Skeletal muscle tissue (tissue), 4 donors: Measurements from ENCODE around the gene TMEM171. TPM values are rescaled to one million over a fixed set of nuclear protein-coding genes. Genes with fewer than 3 reads are reported as not detected.

Experiments used
- H3K27ac ChIP-seq: one replicate; pipeline ENCODE4 v1.7.0; 2013; ENCODE audit warnings: mild to moderate bottlenecking, low read depth, low read length, inconsistent platforms
- H3K27me3 ChIP-seq, 3 donors: one replicate each; pipeline ENCODE4 v1.7.0; 2013; ENCODE audit warnings: low read length in 3 of 3; ENCODE audit not compliant: control insufficient read depth in 3 of 3, insufficient read depth in 3 of 3
- H3K36me3 ChIP-seq, 3 donors: one replicate each; pipeline ENCODE4 v1.7.0; 2013; ENCODE audit warnings: low read length in 3 of 3; ENCODE audit not compliant: control insufficient read depth in 3 of 3, insufficient read depth in 3 of 3
- H3K4me1 ChIP-seq, 3 donors: one replicate each; pipeline ENCODE4 v1.7.0; 2013; ENCODE audit warnings: low read length in 3 of 3, mild to moderate bottlenecking in 3 of 3; ENCODE audit not compliant: control insufficient read depth in 3 of 3, insufficient read depth in 3 of 3
- H3K4me3 ChIP-seq, 3 donors: one replicate each; pipeline ENCODE4 v1.7.0; 2013; ENCODE audit warnings: low read length in 3 of 3
- H3K9ac ChIP-seq, 3 donors: one replicate each; pipeline ENCODE4 v1.7.0; 2013; ENCODE audit warnings: low read length in 3 of 3, mild to moderate bottlenecking in 3 of 3, moderate library complexity in 2 of 3, low read depth in 1 of 3
- H3K9me3 ChIP-seq, 3 donors: one replicate each; pipeline ENCODE4 v1.7.0; 2013; ENCODE audit warnings: low read length in 3 of 3; ENCODE audit not compliant: control insufficient read depth in 3 of 3
- total RNA-seq: library from RNA; depleted of rRNA; stranded (reverse); fragments of >200 nt; gene quantifications from one replicate; pipeline ENCODE4 v1.2.3, GENCODE V29; 2014
- donor health status: Osteomylitis.

The TMEM171 gene
- total RNA-seq, 1 donor from 2014 or later: not detected

- H3K4me3 ChIP-seq: no peak overlapping the region
These were observed 23.3 kb downstream of the TMEM171 start for GRCh38 chr5:73143716-73144115.

GRCh38 chr5:73149540-73149939 lies 29.2 kb downstream of the TMEM171 start:
- Histone ChIP-seq H3K4me1 (no peaks in the 10 kb centered on the region), H3K4me3 (no peak overlapping the region), H3K36me3 (no peaks in the 10 kb centered on the region), H3K9ac (no peak overlapping the region), H3K27me3 (peaks cover 0 to 2% (median 0%) of the 10 kb centered on the region in 3 donors), H3K9me3 (no peaks in the 10 kb centered on the region), H3K27ac (no peak overlapping the region)

More at GRCh38 chr5:73143716-73144115, 23.3 kb downstream of the TMEM171 start:
- Histone ChIP-seq H3K27me3 (peaks cover 0 to 2% (median 0%) of the 10 kb centered on the region in 3 donors), H3K9ac (no peak overlapping the region), H3K4me1 (peaks cover 0 to 5% (median 0%) of the 10 kb centered on the region in 3 donors), H3K27ac (no peak overlapping the region), H3K9me3 (no peaks in the 10 kb centered on the region), H3K36me3 (no peaks in the 10 kb centered on the region)

DNA sequence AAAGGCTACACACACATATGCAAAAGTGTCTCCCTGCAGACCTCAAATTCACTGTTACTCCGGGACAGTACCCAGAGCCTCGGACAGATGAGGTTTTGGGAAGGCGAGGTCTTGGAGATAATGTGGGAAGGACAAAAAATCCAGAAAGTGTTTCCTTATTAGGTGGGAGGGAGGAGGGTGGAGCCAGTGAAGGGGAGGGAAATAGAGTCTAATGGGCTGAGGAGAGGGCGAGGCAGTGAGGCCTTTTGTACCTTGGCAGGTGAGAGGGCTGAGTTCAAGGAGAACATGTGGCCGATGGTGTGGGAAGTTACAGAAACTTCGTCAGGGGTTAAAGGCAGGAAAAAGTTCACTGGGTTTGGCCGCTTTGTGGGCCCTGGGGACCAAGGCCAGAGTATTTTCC lies 30.5 kb downstream of the TMEM171 start:
- Histone ChIP-seq H3K9ac (no peak overlapping the region), H3K27me3 (peaks cover 0 to 2% (median 0%) of the 10 kb centered on the region in 3 donors), H3K27ac (no peak overlapping the region), H3K4me3 (no peak overlapping the region), H3K36me3 (no peaks in the 10 kb centered on the region), H3K9me3 (no peaks in the 10 kb centered on the region), H3K4me1 (no peaks in the 10 kb centered on the region)

GRCh38 chr5:73151766-73152410 lies 31.5 kb downstream of the TMEM171 start:
- H3K4me3 ChIP-seq: no peak overlapping the region
- no peaks in the 10 kb centered on the region for H3K36me3 ChIP-seq
- H3K9me3 ChIP-seq: no peaks in the 10 kb centered on the region
- no peaks in the 10 kb centered on the region for H3K4me1 ChIP-seq
- H3K9ac ChIP-seq: no peak overlapping the region
- H3K27me3 ChIP-seq: peaks cover 0 to 3% (median 0%) of the 10 kb centered on the region in 3 donors
- no peak overlapping the region for H3K27ac ChIP-seq

GRCh38 chr5:73152411-73153388 lies 32.3 kb downstream of the TMEM171 start:
- no peak overlapping the region for H3K9ac ChIP-seq
- H3K27me3 ChIP-seq: peaks cover 0 to 3% (median 0%) of the 10 kb centered on the region in 3 donors
- no peaks in the 10 kb centered on the region for H3K9me3 ChIP-seq
- no peak overlapping the region for H3K4me3 ChIP-seq
- no peak overlapping the region for H3K27ac ChIP-seq
- no peaks in the 10 kb centered on the region for H3K4me1 ChIP-seq
- no peaks in the 10 kb centered on the region for H3K36me3 ChIP-seq

DNA sequence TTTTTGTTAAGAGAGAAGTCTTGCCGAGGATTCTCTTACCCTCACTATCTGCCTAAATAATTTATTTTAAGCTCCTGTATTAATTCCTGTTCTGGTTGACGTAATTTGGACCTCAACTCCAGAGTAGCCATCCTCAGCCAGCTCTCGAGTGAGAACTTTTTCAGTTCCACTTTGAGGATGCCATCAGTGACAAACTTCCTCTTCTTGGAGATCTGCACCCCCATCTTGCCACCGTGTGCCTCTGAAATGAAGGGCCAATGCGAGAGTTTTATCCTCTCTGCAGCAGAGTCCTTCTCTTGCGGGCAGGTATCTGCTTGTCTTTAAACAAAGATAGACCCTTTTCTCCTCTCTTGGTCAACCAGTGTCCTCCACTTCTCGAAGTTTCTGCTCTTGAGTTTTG lies 33.1 kb downstream of the TMEM171 start:
- Histone ChIP-seq H3K4me1 (no peaks in the 10 kb centered on the region), H3K9ac (no peak overlapping the region)

GRCh38 chr5:73154208-73155006 lies 34.0 kb downstream of the TMEM171 start:
- H3K27ac ChIP-seq: no peak overlapping the region
- peaks cover 0 to 3% (median 0%) of the 10 kb centered on the region in 3 donors for H3K27me3 ChIP-seq
- H3K9ac ChIP-seq: no peak overlapping the region
- no peaks in the 10 kb centered on the region for H3K4me1 ChIP-seq
- H3K36me3 ChIP-seq: no peaks in the 10 kb centered on the region
- no peak overlapping the region for H3K4me3 ChIP-seq
- no peaks in the 10 kb centered on the region for H3K9me3 ChIP-seq

More for the DNA sequence above, 33.1 kb downstream of the TMEM171 start:
- Histone ChIP-seq H3K27me3 (peaks cover 0 to 3% (median 0%) of the 10 kb centered on the region in 3 donors), H3K36me3 (no peaks in the 10 kb centered on the region), H3K27ac (no peak overlapping the region), H3K4me3 (no peak overlapping the region), H3K9me3 (no peaks in the 10 kb centered on the region)

DNA sequence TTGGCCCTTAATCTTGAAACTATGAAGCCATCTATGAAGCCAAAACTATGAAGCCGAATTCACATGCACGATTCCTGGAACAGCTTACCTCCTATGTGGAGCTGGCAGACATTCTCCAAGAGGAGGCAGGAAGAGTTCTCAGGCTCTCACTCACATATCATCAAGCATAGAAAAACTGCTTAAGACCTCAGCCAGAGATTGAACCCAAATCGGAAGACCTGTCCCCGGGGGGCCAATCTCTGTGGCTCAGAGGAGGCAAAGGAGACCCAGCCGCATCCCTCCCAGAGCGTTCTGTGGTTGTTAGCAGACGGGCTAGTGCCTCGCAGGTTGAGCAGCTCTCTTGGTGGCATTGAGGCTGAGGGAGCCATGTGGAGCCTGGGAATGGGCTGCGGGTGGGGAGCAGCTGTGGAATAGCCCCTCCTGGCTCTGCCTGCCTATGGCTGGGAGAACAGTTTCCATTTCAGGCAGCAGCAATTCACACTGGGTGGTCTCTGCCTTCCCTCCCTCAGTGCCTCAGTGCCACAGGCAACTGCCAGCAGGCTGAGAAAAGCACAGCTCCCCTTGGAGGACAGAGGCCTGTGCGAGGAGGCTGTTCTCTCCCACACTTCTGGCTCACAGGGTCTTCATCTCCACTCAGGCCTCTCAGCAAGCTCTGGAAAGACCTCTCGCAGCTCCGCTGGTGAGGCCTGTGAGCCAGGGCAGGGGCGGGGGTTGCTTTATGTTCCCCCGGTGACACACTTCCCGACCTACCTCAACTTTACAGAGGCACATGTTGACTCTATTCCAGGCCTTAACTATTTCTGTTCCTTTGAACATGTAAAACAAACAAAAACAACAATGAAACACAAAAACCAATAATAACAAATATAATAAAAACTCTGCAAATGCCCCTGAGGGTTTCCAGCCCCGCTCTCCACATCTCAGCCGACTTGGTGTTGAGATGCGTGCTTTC lies 35.2 kb downstream of the TMEM171 start:
- peaks cover 0 to 3% (median 0%) of the 10 kb centered on the region in 3 donors for H3K27me3 ChIP-seq

More for the DNA sequence above, 35.2 kb downstream of the TMEM171 start:
- Histone ChIP-seq H3K4me3 (no peak overlapping the region), H3K27ac (no peak overlapping the region), H3K36me3 (no peaks in the 10 kb centered on the region), H3K9ac (no peak overlapping the region), H3K4me1 (no peaks in the 10 kb centered on the region), H3K9me3 (no peaks in the 10 kb centered on the region)
